GM18520 (cell line): ENCODE measurements around the gene ERC2.

Experiments used
- ATAC-seq: cut with Tn5 transposase; IDR thresholded peaks from one replicate; pipeline ENCODE4 v1.9.1; 2021; ENCODE audit not compliant: unreplicated experiment

The ERC2 gene

GRCh38 chr3:55549177-55549576, 919.1 kb downstream of the ERC2 start:
- ATAC-seq = no peak

- ATAC-seq = no peak
Observed at GRCh38 chr3:55546866-55547669, 921.2 kb downstream of the ERC2 start.

- no peak for ATAC-seq
Observed at GRCh38 chr3:55545995-55546394, 922.3 kb downstream of the ERC2 start.

GRCh38 chr3:55544219-55544618, 924.0 kb downstream of the ERC2 start:
- no peak for ATAC-seq

- ATAC-seq = no peak
Observed at GRCh38 chr3:55543181-55543614, 925.1 kb downstream of the ERC2 start.

- no peak for ATAC-seq
Observed at GRCh38 chr3:55541456-55541855, 926.8 kb downstream of the ERC2 start.

- ATAC-seq = no peak
Observed at GRCh38 chr3:55541016-55541415, 927.3 kb downstream of the ERC2 start.

- no peak for ATAC-seq
Observed at GRCh38 chr3:55540579-55540978, 927.7 kb downstream of the ERC2 start.

- ATAC-seq = no peak
Observed at GRCh38 chr3:55538158-55538557, 930.1 kb downstream of the ERC2 start.

- no peak for ATAC-seq
Observed at GRCh38 chr3:55537563-55537962, 930.7 kb downstream of the ERC2 start.

- no peak for ATAC-seq
Observed at GRCh38 chr3:55537129-55537528, 931.1 kb downstream of the ERC2 start.

GRCh38 chr3:55534876-55535275, 933.4 kb downstream of the ERC2 start:
- ATAC-seq = no peak

- ATAC-seq = no peak
Observed at GRCh38 chr3:55532806-55533205, 935.5 kb downstream of the ERC2 start.

- no peak for ATAC-seq
Observed at GRCh38 chr3:55531321-55531720, 936.9 kb downstream of the ERC2 start.

- ATAC-seq = no peak
Observed at GRCh38 chr3:55527361-55527760, 940.9 kb downstream of the ERC2 start.

- ATAC-seq = no peak
Observed at GRCh38 chr3:55526332-55527030, 941.8 kb downstream of the ERC2 start.

GRCh38 chr3:55525436-55525835, 942.8 kb downstream of the ERC2 start:
- no peak for ATAC-seq

- no peak for ATAC-seq
Observed at GRCh38 chr3:55524565-55525244, 943.6 kb downstream of the ERC2 start.

- ATAC-seq = no peak
Observed at GRCh38 chr3:55523471-55523870, 944.8 kb downstream of the ERC2 start.

GRCh38 chr3:55521738-55522421, 946.4 kb downstream of the ERC2 start:
- no peak for ATAC-seq

- no peak for ATAC-seq
Observed at GRCh38 chr3:55521064-55521737, 947.1 kb downstream of the ERC2 start.
